Measurements from ENCODE around the gene GYS1. TPM values are rescaled to one million over a fixed set of nuclear protein-coding genes. Genes with fewer than 3 reads are reported as not detected.
"Not testable (repeated sequence)": the region's sequence is repeated elsewhere in the genome, so short reads cannot be mapped to it uniquely, and the experiment has no call there.

The GYS1 gene
- total RNA-seq, 1 donor from 2014 or later, result 17.7 TPM

GRCh38 chr19:49036815-49037214, 43.7 kb upstream of the GYS1 start, which contains the start of gene CGB1:
Gene CGB1, minus strand, starts transcription at chr19:49036895. Its CDS starts 184 bp downstream, at chr19:49036711.
- H3K4me2 ChIP-seq; H3K36me3 ChIP-seq; H3F3A ChIP-seq (ENCODE audit: low read depth); H3K9me3 Mint-ChIP-seq; H3K36me3 Mint-ChIP-seq; H3K4me1 ChIP-seq; H3K4me3 ChIP-seq; H3K27me3 Mint-ChIP-seq (ENCODE audit: insufficient read depth, low read depth); H3K9ac ChIP-seq; H3K27ac ChIP-seq; H3K4me1 Mint-ChIP-seq; H3K79me2 ChIP-seq (ENCODE audit: low read depth); H3K9me3 ChIP-seq (ENCODE audit: low read depth); H4K20me1 ChIP-seq (ENCODE audit: low read depth); H2AFZ ChIP-seq (replicated peaks); H3K27ac Mint-ChIP-seq; H3K27me3 ChIP-seq: not testable (repeated sequence)
- peak within 1 kb of the TSS; percentile 62 for H3K4me3 Mint-ChIP-seq
- DNase-seq (ENCODE audit: low spot score), result peak; percentile 44
- TF ChIP-seq, protein P1, sequence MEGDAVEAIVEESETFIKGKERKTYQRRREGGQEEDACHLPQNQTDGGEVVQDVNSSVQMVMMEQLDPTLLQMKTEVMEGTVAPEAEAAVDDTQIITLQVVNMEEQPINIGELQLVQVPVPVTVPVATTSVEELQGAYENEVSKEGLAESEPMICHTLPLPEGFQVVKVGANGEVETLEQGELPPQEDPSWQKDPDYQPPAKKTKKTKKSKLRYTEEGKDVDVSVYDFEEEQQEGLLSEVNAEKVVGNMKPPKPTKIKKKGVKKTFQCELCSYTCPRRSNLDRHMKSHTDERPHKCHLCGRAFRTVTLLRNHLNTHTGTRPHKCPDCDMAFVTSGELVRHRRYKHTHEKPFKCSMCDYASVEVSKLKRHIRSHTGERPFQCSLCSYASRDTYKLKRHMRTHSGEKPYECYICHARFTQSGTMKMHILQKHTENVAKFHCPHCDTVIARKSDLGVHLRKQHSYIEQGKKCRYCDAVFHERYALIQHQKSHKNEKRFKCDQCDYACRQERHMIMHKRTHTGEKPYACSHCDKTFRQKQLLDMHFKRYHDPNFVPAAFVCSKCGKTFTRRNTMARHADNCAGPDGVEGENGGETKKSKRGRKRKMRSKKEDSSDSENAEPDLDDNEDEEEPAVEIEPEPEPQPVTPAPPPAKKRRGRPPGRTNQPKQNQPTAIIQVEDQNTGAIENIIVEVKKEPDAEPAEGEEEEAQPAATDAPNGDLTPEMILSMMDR (IDR thresholded peaks at IDR 0.05), result peak; percentile 51

DNA sequence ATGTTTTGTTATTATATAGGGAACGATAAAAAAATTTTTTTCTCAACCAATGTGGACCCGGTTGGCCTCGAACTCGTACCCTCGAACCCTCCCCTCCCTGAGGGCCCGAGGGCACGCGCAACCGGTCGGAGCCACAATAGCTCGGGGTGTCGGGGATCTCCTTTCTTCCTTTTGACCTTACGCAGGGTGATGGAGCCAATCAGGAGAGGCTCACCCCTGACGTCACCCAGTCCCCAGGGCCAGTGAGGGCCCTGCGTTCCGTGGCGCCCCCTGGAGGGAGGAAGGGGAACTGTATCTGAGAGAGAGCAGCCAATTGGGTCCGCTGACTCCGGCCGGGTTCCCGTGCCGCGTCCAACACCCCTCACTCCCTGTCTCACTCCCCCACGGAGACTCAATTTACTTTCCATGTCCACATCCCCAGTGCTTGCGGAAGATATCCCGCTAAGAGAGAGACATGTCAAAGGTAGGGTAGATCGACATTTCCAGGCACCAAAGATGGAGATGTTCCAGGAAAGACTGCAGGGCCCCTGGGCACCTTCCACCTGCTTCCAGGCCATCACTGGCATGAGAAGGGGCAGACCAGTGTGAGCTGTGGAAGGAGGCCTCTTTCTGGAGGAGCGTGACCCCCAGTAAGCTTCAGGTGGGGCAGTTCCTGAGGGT, 38.7 kb upstream of the GYS1 start, which contains the start of gene CGB2:
TSS of gene CGB2 (plus strand) at position 249 of the 660 bp plus-strand sequence. CDS start at position 455, 206 bp downstream.
- H3K9me3 Mint-ChIP-seq; H3K27ac ChIP-seq; H3K27me3 ChIP-seq; H3K36me3 ChIP-seq; H3K4me1 Mint-ChIP-seq; H2AFZ ChIP-seq (replicated peaks); H3K27me3 Mint-ChIP-seq (ENCODE audit: insufficient read depth, low read depth); H3K4me3 Mint-ChIP-seq; H3K9ac ChIP-seq; H3K36me3 Mint-ChIP-seq; H3K4me3 ChIP-seq; H3K4me2 ChIP-seq; H3K27ac Mint-ChIP-seq; H3K79me2 ChIP-seq (ENCODE audit: low read depth); H3K4me1 ChIP-seq; H3K9me3 ChIP-seq (ENCODE audit: low read depth); H3F3A ChIP-seq (ENCODE audit: low read depth); H4K20me1 ChIP-seq (ENCODE audit: low read depth): not testable (repeated sequence)
- DNase-seq (ENCODE audit: low spot score), result peak; percentile 50
- TF ChIP-seq, protein P1 (IDR thresholded peaks at IDR 0.05), result peak; percentile 54

DNA sequence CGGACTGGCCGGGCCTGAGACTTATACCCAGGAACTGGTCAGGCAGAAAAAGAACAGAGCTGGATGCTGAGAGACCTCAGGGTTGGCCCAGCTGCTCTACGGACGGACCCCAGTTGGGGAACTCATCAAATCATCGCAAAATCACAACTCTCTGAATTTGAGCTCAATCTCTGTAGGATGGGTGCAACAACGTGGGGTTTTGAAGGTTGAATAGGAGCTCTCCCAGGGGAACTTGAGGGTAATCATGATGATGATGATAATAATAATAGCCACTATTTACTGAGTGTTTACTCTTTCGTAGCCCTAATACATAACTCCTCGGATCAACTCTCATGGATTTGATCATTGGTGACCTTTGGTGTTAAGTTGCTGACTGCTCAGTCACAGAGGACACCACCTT, 37.2 kb upstream of the GYS1 start:
- not testable (repeated sequence) for H3K9me3 ChIP-seq (ENCODE audit: low read depth); H3K36me3 ChIP-seq; H3K36me3 Mint-ChIP-seq; H3K27ac ChIP-seq; H3F3A ChIP-seq (ENCODE audit: low read depth); H3K27ac Mint-ChIP-seq; DNase-seq (ENCODE audit: low spot score); H3K4me3 Mint-ChIP-seq; H3K9me3 Mint-ChIP-seq; H3K4me3 ChIP-seq; H3K4me1 ChIP-seq; H3K27me3 ChIP-seq; H3K9ac ChIP-seq; H4K20me1 ChIP-seq (ENCODE audit: low read depth); H2AFZ ChIP-seq (replicated peaks); H3K27me3 Mint-ChIP-seq (ENCODE audit: insufficient read depth, low read depth); H3K4me2 ChIP-seq; H3K4me1 Mint-ChIP-seq; H3K79me2 ChIP-seq (ENCODE audit: low read depth)

GRCh38 chr19:49029749-49030148, 36.6 kb upstream of the GYS1 start:
- not testable (repeated sequence) for H3K9me3 Mint-ChIP-seq; H3F3A ChIP-seq (ENCODE audit: low read depth); H3K4me1 Mint-ChIP-seq; H3K27me3 ChIP-seq; H3K4me1 ChIP-seq; H3K4me2 ChIP-seq; H3K4me3 ChIP-seq; H2AFZ ChIP-seq (replicated peaks); H3K9ac ChIP-seq; H3K4me3 Mint-ChIP-seq; H4K20me1 ChIP-seq (ENCODE audit: low read depth); H3K36me3 ChIP-seq; H3K79me2 ChIP-seq (ENCODE audit: low read depth); DNase-seq (ENCODE audit: low spot score); H3K36me3 Mint-ChIP-seq; H3K27ac Mint-ChIP-seq; H3K27ac ChIP-seq; H3K9me3 ChIP-seq (ENCODE audit: low read depth); H3K27me3 Mint-ChIP-seq (ENCODE audit: insufficient read depth, low read depth)

- not testable (repeated sequence) for DNase-seq (ENCODE audit: low spot score); H3K27ac ChIP-seq; H3K36me3 ChIP-seq; H3F3A ChIP-seq (ENCODE audit: low read depth); H3K36me3 Mint-ChIP-seq; H3K79me2 ChIP-seq (ENCODE audit: low read depth); H4K20me1 ChIP-seq (ENCODE audit: low read depth); H3K9ac ChIP-seq; H3K9me3 Mint-ChIP-seq; H3K9me3 ChIP-seq (ENCODE audit: low read depth); H2AFZ ChIP-seq (replicated peaks); H3K4me1 ChIP-seq; H3K27ac Mint-ChIP-seq; H3K27me3 ChIP-seq; H3K4me3 Mint-ChIP-seq; H3K4me1 Mint-ChIP-seq; H3K27me3 Mint-ChIP-seq (ENCODE audit: insufficient read depth, low read depth); H3K4me3 ChIP-seq; H3K4me2 ChIP-seq
Measured at GRCh38 chr19:49028686-49029085, 35.6 kb upstream of the GYS1 start.

GRCh38 chr19:49025599-49025998, 32.5 kb upstream of the GYS1 start:
- not testable (repeated sequence) for H3K36me3 Mint-ChIP-seq; H3K9ac ChIP-seq; H3K4me3 Mint-ChIP-seq; H3K27ac ChIP-seq; H3K27ac Mint-ChIP-seq; H3K79me2 ChIP-seq (ENCODE audit: low read depth); H3F3A ChIP-seq (ENCODE audit: low read depth); H3K9me3 ChIP-seq (ENCODE audit: low read depth); H3K4me1 ChIP-seq; H3K4me2 ChIP-seq; H3K4me1 Mint-ChIP-seq; H3K36me3 ChIP-seq; DNase-seq (ENCODE audit: low spot score); H4K20me1 ChIP-seq (ENCODE audit: low read depth); H3K9me3 Mint-ChIP-seq; H3K4me3 ChIP-seq; H2AFZ ChIP-seq (replicated peaks)
- peaks cover 16% of the 10 kb centered on the region for H3K27me3 ChIP-seq
- H3K27me3 Mint-ChIP-seq (ENCODE audit: insufficient read depth, low read depth), result peaks cover 11% of the 10 kb centered on the region

DNA sequence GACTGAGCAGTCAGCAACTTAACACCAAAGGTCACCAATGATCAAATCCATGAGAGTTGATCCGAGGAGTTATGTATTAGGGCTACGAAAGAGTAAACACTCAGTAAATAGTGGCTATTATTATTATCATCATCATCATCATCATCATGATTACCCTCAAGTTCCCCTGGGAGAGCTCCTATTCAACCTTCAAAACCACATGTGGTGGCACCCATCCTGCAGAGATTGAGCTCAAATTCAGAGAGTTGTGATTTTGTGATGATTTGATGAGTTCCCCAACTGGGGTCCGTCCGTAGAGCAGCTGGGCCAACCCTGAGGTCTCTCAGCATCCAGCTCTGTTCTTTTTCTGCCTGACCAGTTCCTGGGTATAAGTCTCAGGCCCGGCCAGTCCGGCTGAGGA, 32.0 kb upstream of the GYS1 start:
- not testable (repeated sequence) for H3K4me2 ChIP-seq; H3K9ac ChIP-seq; H3K4me3 Mint-ChIP-seq; H3K36me3 Mint-ChIP-seq; H4K20me1 ChIP-seq (ENCODE audit: low read depth); DNase-seq (ENCODE audit: low spot score); H3F3A ChIP-seq (ENCODE audit: low read depth); H3K4me3 ChIP-seq; H3K36me3 ChIP-seq; H3K27ac ChIP-seq; H3K9me3 Mint-ChIP-seq; H3K4me1 ChIP-seq; H2AFZ ChIP-seq (replicated peaks); H3K27ac Mint-ChIP-seq; H3K79me2 ChIP-seq (ENCODE audit: low read depth); H3K9me3 ChIP-seq (ENCODE audit: low read depth)
- H3K4me1 Mint-ChIP-seq, result peaks cover 15% of the 10 kb centered on the region
- H3K27me3 ChIP-seq, result peaks cover 21% of the 10 kb centered on the region
- H3K27me3 Mint-ChIP-seq (ENCODE audit: insufficient read depth, low read depth), result peaks cover 14% of the 10 kb centered on the region

Data from neural progenitor cell (in vitro differentiated cells).